ENCODE results near the gene ARMC2. TPM values are rescaled to one million over a fixed set of nuclear protein-coding genes. Genes with fewer than 3 reads are reported as not detected.

Gene ARMC2
- total and polyA plus RNA-seq, 2 of the 4 experiments (the other 2 are of a cell fraction), result 0.72 to 3.9 TPM

DNA sequence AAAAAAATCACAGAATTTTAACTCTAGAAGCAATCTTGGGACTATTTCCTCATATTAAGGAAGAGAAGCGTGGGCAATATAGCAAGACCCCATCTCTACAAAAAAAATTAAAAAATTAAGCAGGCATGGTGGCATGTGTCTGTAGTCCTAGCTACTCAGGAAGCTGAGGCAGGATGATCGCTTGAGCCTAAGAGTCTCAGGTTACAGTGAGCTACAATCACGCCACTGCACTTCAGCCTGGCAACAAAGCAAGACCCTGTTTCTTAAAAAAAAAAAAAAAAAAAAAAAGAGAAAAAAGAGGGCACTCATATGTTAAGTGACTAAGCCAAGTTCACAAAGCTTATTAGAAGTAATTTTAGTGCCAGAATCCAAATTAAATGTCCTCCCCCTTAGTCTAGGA is 145.7 kb downstream of the ARMC2 start:
- ChIA-PET CTCF (interaction anchor here (0.6 kb wide), 1 partner anchor 394 kb away, joined by 6 read pairs; no protein-coding TSS in a partner anchor), POLR2A (ENCODE audit: unreplicated experiment) (no interaction called here)
- no peak overlapping the region for H3K23ac ChIP-seq (ENCODE audit: low read depth, low read length)
- no peaks in the 10 kb centered on the region; the same call in 1 of the 2 replicates for H3K9me1 ChIP-seq (ENCODE audit: insufficient read depth, low read length)
- H4K20me1 ChIP-seq (ENCODE audit: insufficient read depth, low read length), result no peaks in the 10 kb centered on the region
- DNase-seq (no peak), ATAC-seq (ENCODE audit: low read depth) (no peak)
- H3K9ac ChIP-seq (ENCODE audit: low read depth, low read length), result no peak overlapping the region
- H3K4me1 ChIP-seq (ENCODE audit: control insufficient read depth, insufficient read depth, low read length), result no peaks in the 10 kb centered on the region
- H3K4me3 ChIP-seq (ENCODE audit: insufficient read depth, low read depth, low read length), result no peak overlapping the region
- H3K56ac ChIP-seq (ENCODE audit: extremely low read depth, insufficient read depth, low read length), result no peak overlapping the region
- no peak overlapping the region for H2BK120ac ChIP-seq (ENCODE audit: low read depth, low read length)
- no CpG with 5 or more reads among the region's 3 CpGs for WGBS, 2 experiments (ENCODE audit: extremely low coverage in 2 of 2, insufficient read length in 1 of 2)
- H3K36me3 ChIP-seq (ENCODE audit: control insufficient read depth, insufficient read depth, low read length), result peaks cover 21% of the 10 kb centered on the region
- no peak overlapping the region for H4K8ac ChIP-seq (ENCODE audit: low read depth in 2 of 2, low read length in 2 of 2)
- in situ Hi-C loops (cut with MboI; ENCODE audit: low sequenced_read_pairs), result no loop called here
- no peak overlapping the region for H3K18ac ChIP-seq (ENCODE audit: low read depth, low read length)
- no peak overlapping the region for H2BK5ac ChIP-seq (ENCODE audit: low read depth, low read length, poor library complexity, severe bottlenecking)
- H2BK15ac ChIP-seq (ENCODE audit: low read depth, low read length), result no peak overlapping the region
- H2BK20ac ChIP-seq (ENCODE audit: low read depth, low read length), result no peak overlapping the region
- H2AK9ac ChIP-seq (replicated peaks; ENCODE audit: low read depth, low read length, poor library complexity), result no peak overlapping the region
- H3K27me3 ChIP-seq (ENCODE audit: control insufficient read depth, insufficient read depth, low read length), result no peaks in the 10 kb centered on the region
- H4K91ac ChIP-seq (ENCODE audit: insufficient read depth, low read depth, low read length), result no peak overlapping the region
- H4K5ac ChIP-seq (ENCODE audit: low read depth, low read length), result no peak overlapping the region
- H3K4ac ChIP-seq (ENCODE audit: low read depth, low read length), result no peak overlapping the region
- dilution Hi-C loops (cut with HindIII; ENCODE audit: low sequenced_read_pairs, unreplicated experiment), result no loop called here
- no peaks in the 10 kb centered on the region for H3K79me1 ChIP-seq (ENCODE audit: low read depth in 1 of 2, low read length in 2 of 2)
- no peak overlapping the region for H2AK5ac ChIP-seq (ENCODE audit: low read depth, low read length)
- no peaks in the 10 kb centered on the region for H3K9me3 ChIP-seq (ENCODE audit: control insufficient read depth, insufficient read depth, low read length)
- no peak overlapping the region for H3K14ac ChIP-seq (replicated peaks; ENCODE audit: low read depth, low read length)
- intact Hi-C loops (cut with micrococcal nuclease), result no loop called here
- H2AFZ ChIP-seq (replicated peaks; ENCODE audit: low read length, poor library complexity), result no peak overlapping the region
- H3K4me2 ChIP-seq (ENCODE audit: low read depth, low read length), result no peak overlapping the region
- TF ChIP-seq, protein P1, sequence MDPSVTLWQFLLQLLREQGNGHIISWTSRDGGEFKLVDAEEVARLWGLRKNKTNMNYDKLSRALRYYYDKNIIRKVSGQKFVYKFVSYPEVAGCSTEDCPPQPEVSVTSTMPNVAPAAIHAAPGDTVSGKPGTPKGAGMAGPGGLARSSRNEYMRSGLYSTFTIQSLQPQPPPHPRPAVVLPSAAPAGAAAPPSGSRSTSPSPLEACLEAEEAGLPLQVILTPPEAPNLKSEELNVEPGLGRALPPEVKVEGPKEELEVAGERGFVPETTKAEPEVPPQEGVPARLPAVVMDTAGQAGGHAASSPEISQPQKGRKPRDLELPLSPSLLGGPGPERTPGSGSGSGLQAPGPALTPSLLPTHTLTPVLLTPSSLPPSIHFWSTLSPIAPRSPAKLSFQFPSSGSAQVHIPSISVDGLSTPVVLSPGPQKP (IDR thresholded peaks at IDR 0.05; ENCODE audit: borderline replicate concordance, low read depth, low read length), result no peak
- TF ChIP-seq FOS (IDR thresholded peaks at IDR 0.05; ENCODE audit: low read depth, low read length), result no peak
- no peak for TF ChIP-seq CEBPB (IDR thresholded peaks at IDR 0.05; ENCODE audit: low read depth, low read length)
- TF ChIP-seq SMC3 (IDR thresholded peaks at IDR 0.05; ENCODE audit: low read depth, low read length), result no peak
- BruUV-seq (replicated peaks), result no TSS peak
- H3K27ac ChIP-seq (ENCODE audit: insufficient read depth, low read length), result no peak overlapping the region
